ENCODE measurements around the gene KIAA0586.
"Not testable (repeated sequence)": the region's sequence is repeated elsewhere in the genome, so short reads cannot be mapped to it uniquely, and the experiment has no call there.

KIAA0586 gene

DNA sequence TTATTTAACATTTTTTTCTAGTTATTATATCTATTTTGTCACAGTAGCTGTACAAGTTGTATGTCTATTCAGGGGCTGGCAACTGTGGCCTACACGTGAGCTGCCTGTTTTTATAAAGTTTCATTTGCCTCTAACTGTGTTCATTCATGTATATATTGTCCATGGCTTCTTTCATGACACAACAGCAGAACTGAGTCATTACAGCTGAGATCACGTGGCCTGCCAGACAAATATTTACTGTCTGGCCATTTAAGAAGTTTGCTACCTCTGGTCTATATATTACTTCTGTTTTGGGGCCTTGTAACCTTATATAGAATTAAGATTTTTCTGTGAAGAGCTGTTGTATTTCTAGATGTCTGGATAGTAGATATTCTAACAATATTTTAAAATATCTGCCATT lies 37.9 kb downstream of the KIAA0586 start:
- DNase-seq: no peak

GRCh38 chr14:58466459-58466858 lies 38.9 kb downstream of the KIAA0586 start:
- no peak for DNase-seq

- no peak for DNase-seq
Measured at GRCh38 chr14:58467575-58467974, 40.1 kb downstream of the KIAA0586 start.

DNA sequence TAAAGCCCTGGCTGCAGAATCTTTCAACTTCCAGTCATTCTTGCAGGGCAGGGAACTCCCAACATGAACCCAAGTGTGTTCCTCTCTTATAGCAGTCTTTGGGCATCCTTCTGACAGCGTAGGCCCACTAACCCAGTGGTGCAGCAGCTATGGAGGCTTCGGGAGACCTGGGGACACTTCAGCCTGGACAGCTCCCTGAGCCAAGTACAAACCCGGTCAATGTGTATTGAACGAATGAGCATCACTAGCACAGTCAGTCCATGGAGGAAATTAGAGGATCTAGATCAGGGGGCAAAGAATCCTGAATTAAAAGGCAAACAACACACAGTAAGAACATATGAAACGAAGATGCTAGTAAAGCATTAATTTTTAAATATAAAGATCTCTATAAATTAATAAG lies 41.8 kb downstream of the KIAA0586 start:
- no peak for DNase-seq

GRCh38 chr14:58476320-58476719 lies 48.8 kb downstream of the KIAA0586 start:
- DNase-seq: no peak

GRCh38 chr14:58477653-58478052 lies 50.1 kb downstream of the KIAA0586 start:
- no peak for DNase-seq

DNA sequence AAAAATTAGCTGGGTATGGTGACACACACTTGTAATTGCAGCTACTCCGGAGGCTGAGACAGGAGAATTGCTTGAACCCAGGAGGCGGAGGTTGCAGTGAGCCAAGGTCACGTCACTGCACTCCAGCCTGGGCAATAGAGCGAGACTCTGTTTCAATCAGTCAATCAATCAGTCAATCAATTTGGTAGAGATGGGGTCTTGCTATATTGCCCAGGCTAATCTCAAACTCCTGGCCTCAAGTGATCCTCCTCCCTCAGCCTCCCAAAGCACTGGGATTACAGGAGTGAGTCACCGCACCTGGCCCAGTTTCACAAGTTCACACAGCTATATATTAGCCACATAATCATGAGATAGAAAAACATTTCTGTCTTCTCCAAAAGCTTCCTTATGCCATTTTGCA lies 50.8 kb downstream of the KIAA0586 start:
- not testable (repeated sequence) for DNase-seq

DNA sequence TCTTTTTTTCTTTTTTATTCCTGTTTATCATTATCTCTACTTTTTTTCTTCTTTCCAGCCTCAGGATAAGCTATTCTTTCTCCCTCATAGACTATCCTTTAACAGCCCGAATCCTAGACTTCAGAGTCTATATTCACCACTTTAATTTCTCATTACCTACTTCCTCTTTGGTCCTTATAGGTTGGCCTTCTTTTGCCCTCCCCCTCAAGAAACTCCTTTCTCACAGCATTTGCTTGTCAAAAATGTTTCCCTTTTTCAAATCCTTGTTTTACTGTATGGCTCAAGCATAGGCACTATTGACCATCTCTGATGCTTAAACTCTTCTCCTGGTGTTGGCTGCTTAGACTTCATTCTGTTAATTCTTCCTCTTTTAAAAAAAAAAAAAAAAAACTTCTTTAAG lies 52.5 kb downstream of the KIAA0586 start:
- DNase-seq: no peak

DNA sequence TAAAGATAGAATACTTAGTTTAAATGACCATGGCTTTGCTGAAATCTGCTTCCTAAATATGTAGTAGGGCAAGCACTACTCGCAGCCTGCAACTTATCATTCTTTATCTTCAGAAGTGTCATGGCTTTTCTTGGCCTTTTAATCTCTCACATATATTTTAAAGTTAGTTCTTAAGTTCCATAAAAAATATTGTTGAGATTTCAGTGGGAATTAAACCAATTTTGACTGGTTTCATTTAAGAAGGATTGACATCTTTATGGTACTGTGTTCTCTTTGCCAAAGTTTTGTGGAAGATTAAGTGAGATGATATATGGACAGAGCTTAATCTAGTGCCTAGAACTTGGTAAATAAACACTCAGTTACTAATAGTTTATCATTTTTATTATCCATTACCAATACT lies 56.7 kb downstream of the KIAA0586 start:
- no peak for DNase-seq

DNA sequence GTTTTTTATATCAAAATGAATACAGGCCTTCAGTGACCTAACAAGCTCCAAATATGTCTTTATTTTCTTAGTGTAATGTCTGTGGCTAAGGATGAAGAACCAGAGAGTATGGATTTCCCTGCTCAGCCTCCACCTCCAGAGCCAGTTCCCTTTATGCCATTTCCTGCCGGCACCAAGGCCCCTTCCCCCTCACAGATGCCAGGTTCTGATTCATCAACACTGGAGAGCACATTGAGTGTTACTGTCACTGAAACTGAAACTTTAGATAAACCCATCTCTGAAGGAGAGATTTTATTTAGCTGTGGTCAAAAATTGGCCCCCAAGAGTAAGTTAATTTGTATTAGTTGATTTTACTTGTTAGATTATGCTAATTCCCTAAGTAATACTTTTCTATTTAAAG lies 61.0 kb downstream of the KIAA0586 start:
- DNase-seq: no peak

DNA sequence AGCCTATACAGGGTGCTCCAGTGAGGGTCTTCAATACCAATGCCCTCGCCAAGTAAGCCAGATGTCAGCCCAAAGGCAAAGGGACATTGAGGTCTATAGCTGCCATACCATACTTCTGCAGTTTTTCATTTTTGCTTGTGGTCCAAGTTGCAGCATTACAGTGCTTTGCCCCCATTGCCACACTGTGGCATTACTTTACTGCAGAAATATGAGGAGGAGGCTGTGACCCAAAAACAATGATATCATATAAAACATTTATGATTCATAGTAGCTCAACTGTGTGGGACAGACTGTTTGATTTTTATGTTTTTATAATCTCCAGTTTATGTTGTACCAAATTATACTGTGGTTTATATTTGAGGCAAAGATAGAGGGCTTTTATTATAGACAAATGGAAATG lies 64.1 kb downstream of the KIAA0586 start:
- DNase-seq: no peak

DNA sequence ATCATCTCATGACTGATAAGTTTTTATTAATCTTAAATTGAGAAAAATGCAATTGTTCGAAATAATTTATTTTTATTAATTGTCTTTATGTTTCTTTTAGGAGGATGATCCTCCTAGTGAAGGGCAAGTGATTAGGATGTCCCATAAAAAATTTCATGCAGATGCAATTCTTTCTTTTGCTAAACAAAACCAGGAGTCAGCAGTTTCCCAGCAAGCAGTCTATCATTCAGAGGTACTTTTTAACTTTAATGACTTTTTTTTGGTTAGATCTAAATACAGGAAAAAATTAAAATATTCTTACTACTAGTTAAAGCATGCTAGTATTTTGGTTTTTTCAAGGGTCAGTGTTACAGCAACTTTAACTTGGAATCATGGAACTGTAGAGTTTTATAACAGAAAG lies 64.5 kb downstream of the KIAA0586 start:
- DNase-seq: no peak

DNA sequence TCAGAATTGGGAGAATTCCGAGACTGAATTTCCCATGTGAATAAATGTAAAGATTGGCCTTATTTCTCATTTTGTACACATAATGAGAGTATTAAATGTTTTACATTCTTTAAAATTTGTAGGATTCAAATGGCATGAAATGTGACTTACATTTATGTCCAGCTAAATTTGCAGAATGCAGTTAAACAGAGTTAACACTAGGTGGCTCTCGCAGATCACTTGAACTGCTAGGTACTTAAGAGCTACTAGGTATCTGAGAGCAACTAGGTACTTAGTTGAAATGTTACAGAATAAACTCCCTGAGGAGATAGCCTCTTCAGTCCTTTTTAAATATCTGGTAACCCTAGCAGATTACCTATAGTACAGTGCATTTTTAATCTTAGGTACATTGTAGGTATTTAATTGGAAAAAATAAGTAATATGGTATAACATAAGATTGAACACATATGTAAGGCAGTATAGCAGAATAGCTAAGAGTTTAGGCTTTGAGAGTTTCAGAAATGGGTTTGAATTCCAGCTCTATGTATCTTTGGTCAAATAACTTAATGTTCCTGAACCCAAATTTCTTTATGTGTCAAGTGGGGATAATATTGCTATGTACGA lies 73.8 kb downstream of the KIAA0586 start:
- DNase-seq: no peak

DNA sequence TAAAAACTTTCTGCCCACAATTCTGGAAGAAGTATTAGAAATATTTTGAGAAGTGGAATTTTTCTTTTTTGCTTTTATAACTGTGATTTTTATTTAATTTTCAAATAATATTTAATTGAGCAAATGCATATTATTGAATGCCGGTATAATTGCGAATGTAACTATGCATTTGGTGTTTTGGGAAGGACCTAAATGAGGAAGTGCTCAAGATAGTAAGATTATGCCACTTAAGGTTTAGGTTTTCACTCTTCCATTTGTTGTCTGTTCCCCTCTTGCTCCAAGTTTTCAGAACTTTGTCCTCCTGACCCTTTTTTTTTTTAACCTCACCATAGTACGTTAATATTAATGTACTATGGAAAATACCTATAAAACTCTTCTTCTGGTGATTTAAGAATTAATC lies 85.8 kb downstream of the KIAA0586 start:
- no peak for DNase-seq

- no peak for DNase-seq
Measured at GRCh38 chr14:58517592-58517991, 90.1 kb downstream of the KIAA0586 start.

- DNase-seq: not testable (repeated sequence)
Measured at GRCh38 chr14:58525691-58526090, 98.2 kb downstream of the KIAA0586 start.

DNA sequence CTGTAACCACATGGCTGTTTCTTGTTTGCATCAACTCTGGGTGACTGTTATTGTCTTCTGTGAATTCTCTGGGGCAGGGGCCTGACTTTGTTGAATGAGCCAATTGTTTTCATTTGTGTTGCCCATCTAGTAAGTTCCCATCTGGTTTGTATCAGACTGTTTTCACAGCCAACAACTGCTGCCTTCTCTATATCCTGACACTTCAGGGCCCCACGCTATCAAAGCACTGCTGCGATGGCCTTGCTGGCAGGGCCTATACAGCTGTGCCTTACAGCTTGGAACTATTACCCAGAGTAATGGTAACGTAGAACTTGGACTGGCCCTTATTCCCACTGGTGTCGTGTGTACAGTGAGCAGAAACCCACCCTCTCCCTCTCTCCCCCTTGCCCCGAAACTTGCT lies 105.9 kb downstream of the KIAA0586 start:
- DNase-seq: no peak

DNA sequence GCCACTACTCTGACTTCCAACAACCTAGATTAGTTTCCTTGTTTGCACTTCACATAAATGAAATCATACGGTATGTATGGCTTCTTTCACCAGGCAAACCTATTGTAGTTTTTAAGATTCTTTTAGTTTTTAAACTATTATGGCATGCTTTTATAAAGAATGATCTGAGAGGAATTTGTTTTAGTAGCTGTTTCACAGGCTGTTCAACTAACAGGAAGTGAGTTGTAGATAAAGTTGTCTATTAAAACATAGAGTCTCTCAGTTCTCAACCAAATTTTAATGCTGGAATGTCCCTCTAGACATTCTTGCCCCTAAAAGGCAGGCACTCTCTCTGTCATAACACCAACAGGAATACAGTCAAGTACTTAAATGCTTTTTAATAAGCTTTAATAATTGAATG lies 107.5 kb downstream of the KIAA0586 start:
- DNase-seq: no peak

DNA sequence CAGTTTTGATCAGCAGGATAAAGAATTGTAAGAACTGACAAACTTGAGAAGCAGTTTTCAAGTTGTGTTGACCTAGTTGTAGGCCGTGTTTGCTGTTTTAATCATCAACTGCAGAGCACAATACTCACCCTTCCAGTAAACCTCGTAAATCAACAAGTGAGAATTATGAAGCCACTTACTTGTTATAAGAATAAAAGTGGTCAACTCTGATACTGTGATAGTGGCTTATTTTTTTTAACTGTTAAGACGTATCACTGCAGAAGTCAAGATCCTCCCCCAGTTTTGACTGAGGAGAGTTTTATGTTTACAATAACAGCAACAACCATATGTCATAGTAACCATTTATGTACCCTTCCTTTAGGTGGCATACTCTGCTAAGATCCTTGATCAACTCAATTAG lies 109.5 kb downstream of the KIAA0586 start:
- no peak for DNase-seq

GRCh38 chr14:58540749-58541632 lies 113.5 kb downstream of the KIAA0586 start:
- no peak for DNase-seq

- DNase-seq: no peak
Measured at GRCh38 chr14:58541633-58542022, 114.1 kb downstream of the KIAA0586 start.

- DNase-seq: no peak
Measured at GRCh38 chr14:58543253-58543652, 115.7 kb downstream of the KIAA0586 start.

- no peak for DNase-seq
Measured at GRCh38 chr14:58547649-58548048, 120.1 kb downstream of the KIAA0586 start.

- no peak for DNase-seq
Measured at GRCh38 chr14:58549105-58549757, 121.7 kb downstream of the KIAA0586 start.

Data from GOT3 (cell line).